Stimulated activated effector memory CD8-positive, alpha-beta T cell treated with anti-CD3 and anti-CD28 coated beads, Interleukin-12 subunit alpha, Interleukin-12 subunit beta, amount 100 ng/mL, for 72 hours (primary cell): ENCODE data around the gene CS.
A peak's percentile ranks its signal among the peaks of the same experiment; 100 is the strongest.

ENCODE experiments used
- ATAC-seq: fragments of 150-1000 bp; cut with Tn5 transposase; 2 replicates; pipeline ENCODE4 v1.10.0; 2021
- DNase-seq, 2 donors: peaks; one replicate each; pipeline ENCODE4 v3.0.0; 2021 to 2022; ENCODE audit warnings: low spot score in 2 of 2
- H3K27ac Mint-ChIP-seq: one replicate; pipeline ENCODE4 v1.8.0; 2022; ENCODE audit warnings: mild to moderate bottlenecking, mixed read lengths
- H3K36me3 Mint-ChIP-seq: one replicate; pipeline ENCODE4 v1.8.0; 2022; ENCODE audit warnings: mild to moderate bottlenecking, mixed read lengths
- H3K4me1 Mint-ChIP-seq: one replicate; pipeline ENCODE4 v1.8.0; 2022; ENCODE audit warnings: mixed read lengths
- H3K4me3 Mint-ChIP-seq: one replicate; pipeline ENCODE4 v1.8.0; 2022; ENCODE audit warnings: mild to moderate bottlenecking, mixed read lengths
- H3K9me3 Mint-ChIP-seq: one replicate; pipeline ENCODE4 v1.8.0; 2022; ENCODE audit warnings: mixed read lengths

Gene CS

DNA sequence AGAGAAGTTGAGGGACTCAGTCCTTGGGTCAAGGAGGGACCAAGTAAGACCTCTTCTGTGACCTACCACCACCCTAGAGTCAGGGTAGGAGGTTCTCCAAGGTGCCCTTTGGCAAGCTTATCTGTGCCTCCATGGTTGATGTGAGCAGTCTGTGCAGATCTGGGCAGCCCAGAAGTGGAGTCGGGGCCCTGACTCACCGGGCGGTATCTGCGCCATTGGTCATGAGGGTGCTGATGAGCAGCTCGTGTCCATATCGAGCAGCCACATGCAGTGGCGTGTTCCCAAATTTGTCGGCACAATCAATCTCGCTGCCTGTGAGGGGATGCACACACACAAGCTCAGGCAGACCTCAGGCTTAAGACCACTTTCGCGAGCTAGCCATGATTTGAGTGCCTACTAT lies 47.0 kb downstream of the CS start:
- H3K4me3 Mint-ChIP-seq: no peak overlapping the region
- DNase-seq (no peak), ATAC-seq (no peak)
- no peak overlapping the region for H3K27ac Mint-ChIP-seq
- H3K9me3 Mint-ChIP-seq: no peaks in the 10 kb centered on the region
- H3K36me3 Mint-ChIP-seq: peaks cover 89% of the 10 kb centered on the region
- peaks cover 26% of the 10 kb centered on the region for H3K4me1 Mint-ChIP-seq

DNA sequence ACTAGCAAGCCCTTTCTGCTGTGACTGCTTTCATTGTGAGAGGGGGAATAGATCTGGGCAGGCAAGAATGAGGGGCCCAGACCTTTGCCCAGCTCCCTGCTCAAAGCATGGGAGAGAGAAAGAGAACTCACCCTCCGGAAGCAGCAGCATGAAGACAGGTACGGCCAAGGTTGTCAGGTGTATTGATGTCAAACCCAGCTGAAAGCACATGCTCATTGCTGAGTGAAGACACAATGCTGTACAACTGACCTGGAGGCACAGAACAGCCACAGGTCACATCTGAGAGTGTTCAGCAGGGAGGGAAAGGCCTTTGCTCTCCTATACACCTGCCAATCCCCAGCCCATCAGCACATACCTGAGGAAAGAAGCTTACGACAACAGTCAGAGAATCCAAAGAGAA lies 47.5 kb downstream of the CS start:
- no peak for ATAC-seq
- Mint-ChIP-seq H3K4me1 (peaks cover 26% of the 10 kb centered on the region), H3K27ac (no peak overlapping the region), H3K36me3 (peaks cover 92% of the 10 kb centered on the region), H3K4me3 (no peak overlapping the region), H3K9me3 (no peaks in the 10 kb centered on the region)
- DNase-seq: no peak

DNA sequence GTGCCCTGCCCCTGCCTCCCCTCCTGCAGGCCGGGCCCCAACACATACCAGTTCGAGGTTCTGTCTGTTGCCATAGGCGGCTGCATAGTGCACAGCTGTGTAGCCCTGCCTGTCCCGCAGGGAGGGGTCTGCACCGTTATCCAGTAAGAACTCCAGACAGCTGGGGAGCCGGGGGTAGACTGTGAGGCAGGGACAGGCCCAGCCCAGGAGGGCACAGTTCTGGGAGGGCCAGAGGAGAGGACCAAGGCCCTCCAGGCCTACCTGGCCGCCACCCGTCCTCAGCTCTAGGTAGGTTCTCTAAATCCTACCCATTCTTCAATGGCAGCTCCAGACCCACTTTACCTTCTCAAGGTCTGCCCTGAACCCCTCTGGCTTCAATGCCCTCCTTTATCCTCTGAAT lies 51.4 kb downstream of the CS start:
- ATAC-seq (peak; percentile 34), DNase-seq (no peak)
- H3K4me1 Mint-ChIP-seq: no peaks in the 10 kb centered on the region
- H3K9me3 Mint-ChIP-seq: no peaks in the 10 kb centered on the region
- H3K36me3 Mint-ChIP-seq: peaks cover 100% of the 10 kb centered on the region
- no peak overlapping the region for H3K4me3 Mint-ChIP-seq
- H3K27ac Mint-ChIP-seq: peak overlapping the region; percentile 63

DNA sequence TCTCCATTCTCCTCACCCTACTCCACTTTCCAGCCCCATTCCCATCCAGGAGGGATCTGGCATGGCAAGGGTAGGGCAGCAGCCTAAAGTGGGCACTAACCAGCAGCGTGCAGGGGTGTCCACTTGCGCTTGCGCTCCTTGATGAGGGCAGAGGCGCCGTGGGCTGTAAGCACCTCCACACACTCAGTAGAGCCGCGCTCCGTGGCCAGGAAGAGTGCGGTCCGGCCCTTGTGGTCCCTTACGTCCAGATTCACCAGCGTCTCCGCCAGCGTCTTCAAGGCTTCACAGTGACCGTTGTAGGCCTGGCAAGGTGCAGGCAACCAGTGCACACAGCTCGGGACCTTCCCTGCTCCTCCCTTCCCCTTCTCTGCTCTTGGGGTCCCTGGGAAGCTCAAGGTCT lies 52.2 kb downstream of the CS start:
- H3K4me1 Mint-ChIP-seq: no peaks in the 10 kb centered on the region
- peaks cover 99% of the 10 kb centered on the region for H3K36me3 Mint-ChIP-seq
- no peak overlapping the region for H3K4me3 Mint-ChIP-seq
- DNase-seq: no peak
- ATAC-seq: no peak
- no peaks in the 10 kb centered on the region for H3K9me3 Mint-ChIP-seq
- H3K27ac Mint-ChIP-seq: peak overlapping the region; percentile 40

DNA sequence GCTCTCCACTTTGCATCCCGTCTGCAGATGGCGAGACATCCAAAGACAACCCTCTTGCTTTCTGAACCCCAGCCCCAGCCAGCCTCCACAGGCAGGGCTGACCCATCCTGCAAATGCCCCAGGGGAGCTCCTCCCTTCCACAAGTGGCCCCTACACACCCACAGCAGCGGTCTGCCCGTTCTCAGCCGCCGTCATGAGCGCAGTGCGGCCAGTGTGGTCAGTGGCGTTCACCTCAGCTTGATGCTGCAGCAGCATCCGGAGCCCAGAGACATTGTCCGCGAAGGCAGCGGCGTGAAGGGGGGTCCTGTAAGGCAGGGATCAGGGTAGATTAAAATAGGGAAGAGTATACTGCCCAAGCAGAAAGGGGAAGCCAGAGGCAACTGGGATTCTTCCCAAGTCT lies 55.6 kb downstream of the CS start:
- H3K36me3 Mint-ChIP-seq: peaks cover 99% of the 10 kb centered on the region

DNA sequence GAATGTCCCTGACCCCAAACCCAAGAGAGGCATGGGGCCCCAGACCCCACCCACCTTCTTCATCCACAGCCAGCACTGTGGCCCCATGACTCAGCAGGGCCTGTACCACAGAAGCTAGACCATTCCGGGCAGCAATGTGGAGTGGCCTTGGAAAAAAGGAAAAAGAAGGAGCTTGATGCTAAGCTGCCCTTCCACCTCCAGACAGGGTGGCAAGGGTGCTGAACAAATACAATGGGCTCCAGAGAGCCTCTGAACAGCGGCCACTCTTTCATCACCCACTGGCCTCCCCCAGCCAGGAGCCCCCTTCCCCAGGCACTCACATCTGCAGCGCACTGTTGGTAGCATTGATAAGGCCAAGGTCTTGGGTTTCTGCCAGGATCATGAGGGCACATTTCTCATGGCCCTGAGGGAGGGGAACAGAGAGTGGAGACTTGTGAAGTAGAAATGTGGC lies 56.4 kb downstream of the CS start:
- Mint-ChIP-seq H3K4me1 (no peaks in the 10 kb centered on the region), H3K27ac (peak overlapping the region; percentile 68), H3K4me3 (no peak overlapping the region), H3K9me3 (no peaks in the 10 kb centered on the region), H3K36me3 (peaks cover 92% of the 10 kb centered on the region)
- ATAC-seq: no peak
- no peak for DNase-seq

More for the DNA sequence above, 55.6 kb downstream of the CS start:
- Mint-ChIP-seq H3K4me1 (no peaks in the 10 kb centered on the region), H3K27ac (no peak overlapping the region), H3K4me3 (no peak overlapping the region), H3K9me3 (no peaks in the 10 kb centered on the region)
- DNase-seq (no peak), ATAC-seq (no peak)

DNA sequence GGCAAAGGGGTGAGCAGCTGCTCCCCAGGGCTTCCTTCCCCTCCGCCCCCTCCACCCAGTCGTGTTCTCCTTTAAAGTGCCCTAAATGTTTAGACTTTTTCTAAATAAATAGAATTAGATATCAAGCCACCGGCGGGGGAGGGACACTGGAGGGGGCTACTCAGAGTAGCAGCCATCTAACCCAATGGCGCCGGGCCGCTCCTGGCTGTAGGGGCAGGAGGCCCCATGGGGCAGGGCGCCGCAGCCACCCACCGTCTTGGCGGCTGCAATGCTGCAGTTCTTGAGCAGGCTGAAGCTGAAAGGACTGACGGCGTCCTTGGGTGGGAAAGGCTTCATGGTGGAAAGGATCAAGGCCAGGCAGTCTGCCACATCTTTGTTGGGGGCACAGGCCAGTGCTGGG lies 57.1 kb downstream of the CS start:
- ATAC-seq (no peak), DNase-seq (no peak)
- Mint-ChIP-seq H3K36me3 (peaks cover 84% of the 10 kb centered on the region), H3K9me3 (no peaks in the 10 kb centered on the region), H3K4me3 (no peak overlapping the region), H3K4me1 (no peaks in the 10 kb centered on the region), H3K27ac (peak overlapping the region; percentile 68)

DNA sequence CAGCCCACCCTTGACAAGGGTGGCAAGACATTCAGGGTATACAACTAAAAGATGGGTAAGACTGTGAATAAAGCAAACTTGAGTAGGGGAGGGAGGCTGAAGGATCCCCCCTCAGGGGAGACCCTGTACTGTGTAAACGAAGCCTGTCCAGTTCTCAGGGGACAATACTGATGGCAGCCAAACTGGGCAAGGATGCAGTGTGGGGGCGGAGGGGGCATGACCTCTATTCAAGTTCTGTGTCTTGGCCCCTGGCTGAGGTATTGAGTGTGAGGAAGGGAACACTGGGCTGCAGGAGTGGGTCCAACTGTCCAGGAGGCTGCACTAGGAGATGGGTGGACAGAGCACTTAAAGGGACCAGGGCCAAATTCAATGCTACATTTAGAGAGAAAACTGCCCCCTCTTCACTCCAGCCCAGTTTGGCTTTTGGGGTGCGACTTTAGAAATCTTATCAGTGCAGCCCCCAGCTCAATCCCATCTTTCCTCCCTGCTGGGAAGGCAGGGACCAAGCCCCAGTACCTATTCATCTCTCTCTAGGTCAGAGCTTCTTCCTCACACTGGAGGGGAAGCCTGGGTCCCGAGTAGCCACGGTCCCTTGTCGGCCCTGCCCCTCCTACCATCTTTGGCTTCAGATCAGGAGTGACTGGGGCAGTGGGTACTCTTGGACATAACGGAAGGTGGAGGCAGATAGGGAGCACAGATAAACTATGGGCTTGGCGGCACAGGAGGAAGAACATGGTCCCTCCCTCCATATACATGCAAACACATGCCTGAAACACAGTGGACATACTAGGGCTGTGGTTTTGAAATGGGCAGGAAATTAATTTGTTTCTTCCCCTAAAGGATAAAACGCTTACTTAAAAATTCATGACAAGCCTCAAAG lies 58.5 kb downstream of the CS start:
- H3K9me3 Mint-ChIP-seq: no peaks in the 10 kb centered on the region
- no peak for ATAC-seq
- peaks cover 71% of the 10 kb centered on the region for H3K36me3 Mint-ChIP-seq
- no peak for DNase-seq
- peaks cover under 1% of the 10 kb centered on the region for H3K4me1 Mint-ChIP-seq
- peak overlapping the region; percentile 79 for H3K27ac Mint-ChIP-seq
- no peak overlapping the region for H3K4me3 Mint-ChIP-seq

DNA sequence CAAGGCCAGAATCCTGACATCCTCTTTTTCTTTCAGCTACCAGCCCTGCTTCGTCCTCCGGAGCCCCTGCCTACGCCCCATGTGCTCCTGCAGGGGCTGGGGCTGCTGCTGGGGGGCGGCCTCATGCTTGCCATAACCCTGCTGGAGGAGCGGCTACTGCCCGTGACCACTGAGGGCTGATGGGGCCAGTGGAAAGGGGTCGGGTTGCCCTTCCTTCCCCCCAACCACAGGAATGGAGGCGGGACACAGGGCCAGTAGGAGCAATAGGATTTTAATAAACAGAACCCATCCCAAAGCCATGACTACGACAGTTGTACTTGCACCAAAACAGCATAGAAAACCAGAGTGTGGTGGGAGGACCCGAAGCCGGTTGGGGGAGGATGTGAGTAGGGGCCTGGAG lies 62.6 kb downstream of the CS start:
- Mint-ChIP-seq H3K27ac (peak overlapping the region; percentile 45), H3K4me3 (no peak overlapping the region), H3K4me1 (peaks cover 5% of the 10 kb centered on the region), H3K9me3 (no peaks in the 10 kb centered on the region), H3K36me3 (peaks cover 37% of the 10 kb centered on the region)
- DNase-seq: no peak
- no peak for ATAC-seq

DNA sequence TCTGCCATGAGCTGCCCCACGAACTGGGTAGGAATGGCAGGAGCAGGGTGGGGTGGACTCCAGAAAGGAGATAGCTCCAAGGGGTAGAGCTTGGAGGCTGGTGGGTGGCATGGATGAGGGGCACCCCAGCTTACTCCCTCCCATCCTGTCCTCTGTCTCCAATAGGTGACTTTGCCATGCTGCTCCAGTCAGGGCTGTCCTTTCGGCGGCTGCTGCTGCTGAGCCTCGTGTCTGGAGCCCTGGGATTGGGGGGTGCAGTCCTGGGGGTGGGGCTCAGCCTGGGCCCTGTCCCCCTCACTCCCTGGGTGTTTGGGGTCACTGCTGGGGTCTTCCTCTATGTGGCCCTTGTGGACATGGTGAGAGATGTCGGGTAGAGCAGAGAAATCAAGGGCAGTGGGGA lies 63.1 kb downstream of the CS start:
- ATAC-seq (no peak), DNase-seq (no peak)
- Mint-ChIP-seq H3K36me3 (peaks cover 31% of the 10 kb centered on the region), H3K4me3 (no peak overlapping the region), H3K4me1 (peaks cover 5% of the 10 kb centered on the region), H3K27ac (peak overlapping the region; percentile 45), H3K9me3 (no peaks in the 10 kb centered on the region)

DNA sequence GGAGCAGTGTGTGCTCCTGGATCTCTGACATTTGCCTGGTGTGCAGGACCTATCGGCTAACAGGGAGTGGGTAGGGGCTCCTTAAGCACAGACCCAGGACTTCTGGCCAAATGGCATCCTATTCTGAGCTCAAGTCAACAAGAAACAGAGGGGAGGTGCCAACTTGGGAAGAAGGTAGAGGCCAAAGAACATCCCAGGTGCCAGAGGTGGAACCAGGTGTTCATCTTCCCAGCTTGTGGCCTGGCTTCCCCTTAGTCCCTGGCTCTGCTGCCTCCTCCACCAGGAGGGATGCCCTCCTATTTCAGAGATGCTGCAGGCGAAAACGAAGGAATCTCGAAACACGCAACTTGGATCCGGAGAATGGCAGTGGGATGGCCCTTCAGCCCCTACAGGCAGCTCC lies 64.0 kb downstream of the CS start:
- Mint-ChIP-seq H3K4me3 (no peak overlapping the region), H3K4me1 (peaks cover 5% of the 10 kb centered on the region), H3K36me3 (peaks cover 23% of the 10 kb centered on the region), H3K27ac (peak overlapping the region; percentile 82), H3K9me3 (no peaks in the 10 kb centered on the region)
- ATAC-seq (no peak), DNase-seq (no peak)

DNA sequence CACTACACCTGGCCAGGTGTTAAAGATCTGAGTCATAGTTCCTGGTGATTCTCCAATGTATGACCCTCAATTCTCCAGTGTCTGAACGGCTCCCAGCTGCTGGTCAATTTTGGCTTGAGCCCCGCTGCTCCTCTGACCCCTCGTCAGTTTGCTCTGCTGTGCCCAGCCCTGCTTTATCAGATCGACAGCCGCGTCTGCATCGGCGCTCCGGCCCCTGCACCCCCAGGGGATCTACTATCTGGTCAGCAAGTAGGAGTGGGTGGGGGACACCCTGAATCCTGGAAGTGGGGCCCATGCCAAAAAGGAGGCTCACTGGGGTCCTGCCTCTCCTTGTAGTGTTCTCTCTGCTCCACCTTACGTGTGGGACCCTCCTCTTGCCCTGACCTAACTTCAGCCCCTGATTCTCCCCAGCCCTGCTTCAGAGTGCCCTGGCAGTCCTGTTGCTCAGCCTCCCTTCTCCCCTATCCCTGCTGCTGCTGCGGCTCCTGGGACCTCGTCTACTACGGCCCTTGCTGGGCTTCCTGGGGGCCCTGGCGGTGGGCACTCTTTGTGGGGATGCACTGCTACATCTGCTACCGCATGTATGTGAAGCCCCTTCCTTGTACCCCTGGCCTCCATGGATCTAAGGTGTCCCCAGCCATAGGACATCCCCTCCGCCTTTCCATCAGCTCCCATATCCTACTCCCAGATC lies 65.2 kb downstream of the CS start:
- H3K4me3 Mint-ChIP-seq: no peak overlapping the region
- no peak for DNase-seq
- no peaks in the 10 kb centered on the region for H3K9me3 Mint-ChIP-seq
- peaks cover 5% of the 10 kb centered on the region for H3K4me1 Mint-ChIP-seq
- peak overlapping the region; percentile 82 for H3K27ac Mint-ChIP-seq
- ATAC-seq: no peak
- H3K36me3 Mint-ChIP-seq: peaks cover 14% of the 10 kb centered on the region

DNA sequence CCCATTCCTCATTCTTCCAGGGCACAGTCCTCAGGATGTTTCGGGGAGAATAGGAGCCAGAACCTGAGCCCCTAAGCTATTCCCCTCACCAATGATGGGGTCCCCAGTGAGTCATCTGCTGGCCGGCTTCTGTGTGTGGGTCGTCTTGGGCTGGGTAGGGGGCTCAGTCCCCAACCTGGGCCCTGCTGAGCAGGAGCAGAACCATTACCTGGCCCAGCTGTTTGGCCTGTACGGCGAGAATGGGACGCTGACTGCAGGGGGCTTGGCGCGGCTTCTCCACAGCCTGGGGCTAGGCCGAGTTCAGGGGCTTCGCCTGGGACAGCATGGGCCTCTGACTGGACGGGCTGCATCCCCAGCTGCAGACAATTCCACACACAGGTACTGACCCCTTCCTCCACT lies 68.9 kb downstream of the CS start:
- DNase-seq: no peak
- Mint-ChIP-seq H3K4me1 (no peaks in the 10 kb centered on the region), H3K9me3 (no peaks in the 10 kb centered on the region), H3K27ac (no peak overlapping the region), H3K36me3 (peaks cover 40% of the 10 kb centered on the region), H3K4me3 (no peak overlapping the region)
- no peak for ATAC-seq

DNA sequence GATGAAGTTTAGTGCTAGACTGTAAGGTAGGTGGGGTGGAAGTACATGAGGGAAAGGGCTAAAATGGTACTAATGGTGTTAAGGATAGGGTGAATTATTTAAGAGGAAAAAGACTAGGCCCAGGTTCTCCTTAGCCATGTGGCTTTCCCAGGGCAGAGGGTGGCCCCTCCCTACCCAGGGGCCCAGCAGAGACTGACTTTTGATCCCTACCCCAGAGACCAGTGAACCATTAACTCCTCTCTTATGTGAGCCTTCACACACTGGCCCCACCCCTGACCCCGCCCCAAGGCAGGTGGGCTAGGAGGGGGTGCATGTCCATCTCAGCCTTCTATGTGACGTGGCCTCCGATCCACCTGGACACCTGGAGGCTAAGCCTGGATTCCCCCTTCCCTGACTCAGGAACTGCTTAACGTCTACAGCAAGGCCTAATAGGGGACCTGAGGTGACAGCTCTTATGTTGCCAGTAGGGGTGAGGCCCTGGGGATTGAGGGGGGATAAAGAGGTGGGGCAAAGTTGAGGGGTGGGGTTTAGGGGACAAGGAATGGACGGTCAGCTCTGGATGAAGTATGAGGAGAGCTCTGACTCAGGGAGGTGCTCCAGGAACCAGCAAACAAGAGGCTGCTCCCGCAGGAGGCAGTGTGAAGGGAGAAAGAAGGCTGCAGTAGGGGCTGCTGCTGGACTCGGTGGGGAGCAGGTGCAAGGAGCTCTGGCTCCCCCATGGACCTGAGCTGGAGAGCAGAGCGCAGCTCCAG lies 69.5 kb downstream of the CS start:
- DNase-seq (no peak), ATAC-seq (no peak)
- Mint-ChIP-seq H3K9me3 (no peaks in the 10 kb centered on the region), H3K36me3 (peaks cover 46% of the 10 kb centered on the region), H3K27ac (no peak overlapping the region), H3K4me3 (no peak overlapping the region), H3K4me1 (peaks cover 2% of the 10 kb centered on the region)

DNA sequence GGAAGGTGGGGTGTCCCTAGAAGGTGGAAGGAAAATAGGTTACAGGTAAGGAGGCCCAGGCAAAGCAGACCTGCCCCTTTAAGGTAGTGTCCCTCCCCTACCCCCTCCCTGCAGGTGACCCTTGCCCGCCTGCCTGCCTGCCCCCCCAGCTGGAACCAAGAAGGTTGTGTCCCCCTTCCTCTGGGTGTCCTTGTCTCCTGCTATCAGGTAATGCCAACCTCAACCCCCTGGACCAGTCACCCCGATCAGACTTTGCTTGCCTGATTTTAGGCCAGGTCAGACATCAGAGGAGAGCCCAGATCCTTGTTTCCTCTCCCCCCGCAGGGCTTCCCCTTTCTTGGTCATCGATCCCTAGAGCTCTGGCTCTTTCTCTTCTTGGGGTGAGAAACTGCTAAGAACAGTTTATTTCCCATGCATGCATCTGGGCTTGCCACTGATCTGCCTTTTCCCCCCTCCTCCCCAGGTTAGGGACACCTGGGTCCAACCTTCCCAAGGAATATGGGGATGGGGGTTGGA lies 70.2 kb downstream of the CS start, which contains the start of gene SLC39A5:
SLC39A5 (plus strand) TSS at position 136 of the 516 bp plus-strand sequence. CDS start 1,224 bp downstream, outside the sequence.
- peaks cover 49% of the 10 kb centered on the region for H3K36me3 Mint-ChIP-seq
- no peak within 1 kb of the TSS for H3K4me3 Mint-ChIP-seq
- ATAC-seq: no peak
- H3K27ac Mint-ChIP-seq: no peak within 1 kb of the TSS
- DNase-seq: no peak
- H3K4me1 Mint-ChIP-seq: peaks cover 8% of the 10 kb centered on the region
- no peaks in the 10 kb centered on the region for H3K9me3 Mint-ChIP-seq
